Measurements from ENCODE around the gene TMEM270.
"Not testable (repeated sequence)": the region's sequence is repeated elsewhere in the genome, so short reads cannot be mapped to it uniquely, and the experiment has no call there.

Gene TMEM270

DNA sequence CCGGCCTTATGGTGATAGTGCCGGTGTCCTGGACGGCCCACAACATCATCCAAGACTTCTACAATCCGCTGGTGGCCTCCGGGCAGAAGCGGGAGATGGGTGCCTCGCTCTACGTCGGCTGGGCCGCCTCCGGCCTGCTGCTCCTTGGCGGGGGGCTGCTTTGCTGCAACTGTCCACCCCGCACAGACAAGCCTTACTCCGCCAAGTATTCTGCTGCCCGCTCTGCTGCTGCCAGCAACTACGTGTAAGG is 29.4 kb upstream of the TMEM270 start:
- intact Hi-C loops (cut with DNase I; ENCODE audit: low total_unique reads): no loop called here
- TF ChIP-seq CTCF (IDR thresholded peaks at IDR 0.05): no peak
- H3K4me3 ChIP-seq: no peak overlapping the region
- no peak overlapping the region for H3K27ac ChIP-seq
- no peaks in the 10 kb centered on the region for H3K9me3 ChIP-seq
- H3K4me1 ChIP-seq: peaks cover 0 to 29% (median 13%) of the 10 kb centered on the region in 4 donors
- H3K36me3 ChIP-seq: no peaks in the 10 kb centered on the region
- DNase-seq: no peak
- peaks cover 0 to 21% of the 10 kb centered on the region in 2 donors for H3K27me3 ChIP-seq

- DNase-seq: no peak
- H3K27me3 ChIP-seq: peaks cover 0 to 21% of the 10 kb centered on the region in 2 donors
- no peaks in the 10 kb centered on the region for H3K9me3 ChIP-seq
- intact Hi-C loops (cut with DNase I; ENCODE audit: low total_unique reads): no loop called here
- H3K4me1 ChIP-seq: peaks cover 0 to 29% (median 13%) of the 10 kb centered on the region in 4 donors
- no peak for TF ChIP-seq CTCF (IDR thresholded peaks at IDR 0.05)
- H3K4me3 ChIP-seq: no peak overlapping the region
- no peaks in the 10 kb centered on the region for H3K36me3 ChIP-seq
- H3K27ac ChIP-seq: no peak overlapping the region
Measured at GRCh38 chr7:73831834-73832651, 28.9 kb upstream of the TMEM270 start.

DNA sequence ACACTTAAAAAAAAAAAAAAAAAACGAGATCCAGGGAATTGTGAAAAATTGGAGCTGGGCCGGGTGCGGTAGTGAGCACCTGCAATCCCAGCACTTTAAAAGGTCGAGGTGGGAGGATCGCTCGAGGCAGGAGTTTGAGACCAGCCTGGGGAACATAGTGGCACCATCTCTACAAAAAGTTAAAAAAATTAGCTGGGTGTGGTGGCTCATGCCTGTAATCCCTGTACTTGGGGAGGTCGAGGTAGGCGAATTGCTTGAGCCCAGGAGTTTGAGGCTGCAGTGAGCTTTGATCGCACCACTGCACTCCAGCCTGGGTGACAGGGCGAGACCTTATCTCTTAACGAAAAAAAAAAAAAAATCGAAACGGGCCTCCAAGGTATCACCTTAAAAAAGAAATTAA is 28.2 kb upstream of the TMEM270 start:
- H3K9me3 ChIP-seq: no peaks in the 10 kb centered on the region
- H3K4me1 ChIP-seq: peaks cover 0 to 21% (median 8%) of the 10 kb centered on the region in 4 donors
- DNase-seq: no peak
- peaks cover 0 to 21% of the 10 kb centered on the region in 2 donors for H3K27me3 ChIP-seq
- H3K27ac ChIP-seq: no peak overlapping the region
- intact Hi-C loops (cut with DNase I; ENCODE audit: low total_unique reads): no loop called here
- no peak overlapping the region for H3K4me3 ChIP-seq
- H3K36me3 ChIP-seq: no peaks in the 10 kb centered on the region
- TF ChIP-seq CTCF (IDR thresholded peaks at IDR 0.05): no peak

DNA sequence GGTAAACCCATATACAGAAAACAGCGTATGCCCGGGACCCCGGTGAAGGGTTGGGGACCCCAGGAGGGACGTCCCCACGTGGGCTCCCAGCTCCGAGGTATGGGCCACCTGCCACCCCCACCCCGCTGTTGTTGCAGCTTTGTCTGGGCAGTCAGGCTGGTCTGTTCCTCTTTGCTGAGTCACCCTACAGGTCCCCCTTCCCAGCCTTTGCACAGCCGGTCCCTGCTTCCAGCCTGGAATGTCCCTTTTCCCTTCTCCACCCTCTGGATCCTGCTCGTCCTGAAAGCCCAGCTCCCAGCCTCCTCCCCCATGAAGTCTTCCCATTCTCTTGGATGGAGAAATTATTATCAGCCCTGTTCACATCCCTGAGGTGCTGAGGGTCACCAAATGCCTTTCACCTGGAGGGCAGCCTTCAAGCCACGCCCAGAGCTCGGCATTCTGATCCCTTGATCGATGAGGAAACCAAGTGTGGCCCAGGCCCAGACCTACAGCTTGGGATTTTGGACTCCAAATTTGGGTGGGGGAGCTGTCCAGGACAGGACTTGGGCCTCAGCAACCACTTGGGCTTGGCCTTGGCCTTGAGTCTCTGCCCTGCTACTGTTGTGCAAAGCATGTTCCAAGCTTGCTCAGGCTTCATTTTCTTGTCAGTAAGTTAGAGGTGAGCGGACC is 27.6 kb upstream of the TMEM270 start:
- Histone ChIP-seq H3K36me3 (no peaks in the 10 kb centered on the region), H3K9me3 (no peaks in the 10 kb centered on the region), H3K27me3 (peaks cover 0 to 21% of the 10 kb centered on the region in 2 donors), H3K4me1 (peaks cover 0 to 15% (median 2%) of the 10 kb centered on the region in 4 donors), H3K4me3 (no peak overlapping the region), H3K27ac (no peak overlapping the region)
- no peak for TF ChIP-seq CTCF (IDR thresholded peaks at IDR 0.05)
- DNase-seq: no peak
- intact Hi-C loops (cut with DNase I; ENCODE audit: low total_unique reads): no loop called here

DNA sequence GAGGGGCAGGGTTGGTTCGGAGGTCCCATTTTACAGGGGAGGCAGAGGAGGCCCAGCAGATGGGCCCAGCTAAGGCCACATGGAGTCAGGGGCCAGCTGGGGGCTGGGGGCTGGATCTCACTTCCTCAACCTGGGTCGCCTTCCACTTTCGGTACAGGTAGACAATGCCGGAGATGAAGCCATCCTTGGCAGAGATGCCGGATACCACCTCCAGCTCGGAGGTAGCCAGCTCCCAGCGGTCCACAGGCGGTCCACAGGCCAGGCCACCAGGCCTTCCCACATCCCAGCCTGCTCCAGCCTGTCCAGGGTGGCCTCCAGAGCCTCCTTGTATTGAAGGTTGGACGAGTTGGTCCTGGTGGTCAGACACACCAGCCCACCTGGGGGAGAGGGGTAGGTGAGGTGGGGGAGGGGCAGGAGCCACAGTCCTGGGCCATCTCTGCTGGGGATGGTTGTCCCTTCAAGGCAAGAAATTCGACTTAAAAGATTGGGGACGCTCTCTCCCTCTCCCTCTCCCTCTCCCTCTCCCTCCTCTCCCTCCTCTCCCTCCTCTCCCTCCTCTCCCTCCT is 26.2 kb upstream of the TMEM270 start:
- Histone ChIP-seq H3K4me3 (no peak overlapping the region), H3K27ac (no peak overlapping the region), H3K27me3 (peaks cover 0 to 20% of the 10 kb centered on the region in 2 donors), H3K9me3 (no peaks in the 10 kb centered on the region), H3K4me1 (peaks cover 0 to 11% (median 0%) of the 10 kb centered on the region in 4 donors), H3K36me3 (no peaks in the 10 kb centered on the region)
- no peak for DNase-seq
- intact Hi-C loops (cut with DNase I; ENCODE audit: low total_unique reads): no loop called here
- no peak for TF ChIP-seq CTCF (IDR thresholded peaks at IDR 0.05)

DNA sequence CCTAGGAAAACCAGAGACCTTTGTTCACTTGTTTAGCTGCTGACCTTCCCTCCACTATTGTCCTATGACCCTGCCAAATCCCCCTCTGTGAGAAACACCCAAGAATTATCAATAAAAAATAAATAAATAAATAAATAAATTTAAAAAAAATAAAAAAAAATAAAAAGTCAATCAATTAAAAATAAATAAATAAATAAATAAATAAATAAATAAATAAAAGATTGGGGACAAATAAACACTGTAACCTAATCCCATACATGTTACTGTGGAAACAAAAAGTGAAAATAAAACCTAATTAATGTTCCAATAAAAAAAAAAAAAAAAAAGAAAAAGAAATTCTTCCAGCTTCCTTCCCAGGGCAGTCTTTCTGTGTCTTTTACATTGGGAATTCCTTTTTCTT is 23.8 kb upstream of the TMEM270 start:
- intact Hi-C loops (cut with DNase I; ENCODE audit: low total_unique reads); H3K36me3 ChIP-seq; DNase-seq; H3K27ac ChIP-seq; H3K9me3 ChIP-seq; H3K4me3 ChIP-seq: not testable (repeated sequence)
- H3K4me1 ChIP-seq: peaks cover 0 to 20% (median 8%) of the 10 kb centered on the region in 4 donors
- H3K27me3 ChIP-seq: peaks cover 0 to 11% of the 10 kb centered on the region in 2 donors
